WTC11 (cell line): ENCODE results near the gene RPTOR.

ENCODE experiments used
- CREM ChIP-seq: sonication (generic); formaldehyde crosslinking; IDR thresholded peaks from 2 replicates; pipeline ENCODE4 v1.8.1; 2022; ENCODE audit warnings: mild to moderate bottlenecking, missing genetic modification reagents, moderate library complexity
- ETV6 ChIP-seq: sonication (generic); formaldehyde crosslinking; IDR thresholded peaks from 2 replicates; pipeline ENCODE4 v1.8.1; 2022; ENCODE audit warnings: mild to moderate bottlenecking, missing genetic modification reagents
- FOXJ3 ChIP-seq: sonication (generic); formaldehyde crosslinking; IDR thresholded peaks from 2 replicates; pipeline ENCODE4 v1.9.0; 2021; ENCODE audit warnings: missing genetic modification reagents, mild to moderate bottlenecking, borderline replicate concordance
- SP1 ChIP-seq: sonication (generic); formaldehyde crosslinking; conservative IDR thresholded peaks from 2 replicates; pipeline ENCODE4 v1.8.1; 2022; ENCODE audit warnings: missing genetic modification reagents
- TCF7 ChIP-seq: sonication (generic); formaldehyde crosslinking; IDR thresholded peaks from 2 replicates; pipeline ENCODE4 v1.8.0; 2022; ENCODE audit warnings: mild to moderate bottlenecking, low read depth, missing genetic modification reagents, moderate library complexity
- TP53 ChIP-seq: sonication (generic); formaldehyde crosslinking; IDR thresholded peaks from 2 replicates; pipeline ENCODE4 v1.8.1; 2023; ENCODE audit warnings: mild to moderate bottlenecking, missing genetic modification reagents
- TF ChIP-seq, protein P1 (sequence below): fragments of 200-600 bp; IDR thresholded peaks from 2 replicates; pipeline ENCODE4 v1.8.0; 2022; ENCODE audit warnings: antibody characterized with exemption
- TF ChIP-seq, protein P2 (sequence below): sonication (generic); formaldehyde crosslinking; IDR thresholded peaks from 2 replicates; pipeline ENCODE4 v1.8.1; 2023; ENCODE audit warnings: mild to moderate bottlenecking, moderate library complexity, missing genetic modification reagents
- TF ChIP-seq, protein P3 (sequence below): fragments of 250-450 bp; sonication (Bioruptor Pico); conservative IDR thresholded peaks from 2 replicates; pipeline ENCODE4 v1.9.0; 2021; ENCODE audit warnings: mild to moderate bottlenecking
- TF ChIP-seq, protein P4 (sequence below): sonication (generic); formaldehyde crosslinking; IDR thresholded peaks from 2 replicates; pipeline ENCODE4 v1.8.1; 2022; ENCODE audit warnings: mild to moderate bottlenecking, missing genetic modification reagents, moderate library complexity, borderline replicate concordance
- TF ChIP-seq, protein P5 (sequence below): sonication (generic); formaldehyde crosslinking; IDR thresholded peaks from 2 replicates; pipeline ENCODE4 v1.8.1; 2023; ENCODE audit warnings: mild to moderate bottlenecking, missing genetic modification reagents
- TF ChIP-seq, protein P6 (sequence below): sonication (generic); formaldehyde crosslinking; IDR thresholded peaks from 2 replicates; pipeline ENCODE4 v1.8.1; 2022; ENCODE audit warnings: low read depth, missing genetic modification reagents, borderline replicate concordance

DNA sequence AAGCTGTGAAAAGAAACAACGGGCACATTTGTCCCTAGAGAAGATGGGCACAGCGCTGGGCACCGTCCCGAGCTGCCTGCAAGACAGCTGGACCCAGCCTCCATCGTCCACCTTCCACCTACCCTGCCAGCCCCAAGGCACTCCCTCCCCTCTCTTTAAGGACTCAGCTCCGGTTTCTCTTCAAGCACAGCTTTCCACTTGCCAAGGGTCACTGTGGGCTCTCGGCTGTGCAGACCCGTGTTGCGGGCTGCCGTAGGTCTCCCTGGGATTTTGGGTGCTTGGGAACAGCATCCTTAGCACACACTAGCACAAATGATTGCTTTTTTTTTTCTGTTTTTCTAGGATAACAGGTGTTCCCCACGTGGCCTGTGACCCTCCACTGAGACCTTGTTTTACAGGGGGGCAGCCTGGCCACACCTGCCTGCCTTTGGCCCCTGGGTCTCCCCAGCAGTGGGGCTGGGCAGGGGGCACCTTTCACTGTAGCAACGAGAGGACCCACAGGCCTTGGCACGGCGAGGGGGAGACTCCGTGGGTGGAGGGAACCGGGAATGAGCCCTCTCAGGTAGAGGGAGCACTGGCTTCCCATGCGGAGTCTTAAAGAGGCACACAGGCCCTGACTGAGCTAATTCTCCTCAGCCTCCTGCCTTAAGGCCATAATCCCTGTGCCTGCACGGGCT lies 448.4 kb downstream of the RPTOR start:
- TF ChIP-seq ETV6 (CRISPR knock-in tag) (no peak), TCF7 (CRISPR knock-in tag) (no peak), SP1 (CRISPR knock-in tag) (no peak), TP53 (CRISPR knock-in tag) (no peak), CREM (CRISPR knock-in tag) (no peak), FOXJ3 (CRISPR knock-in tag) (no peak)
- TF ChIP-seq, protein P1, sequence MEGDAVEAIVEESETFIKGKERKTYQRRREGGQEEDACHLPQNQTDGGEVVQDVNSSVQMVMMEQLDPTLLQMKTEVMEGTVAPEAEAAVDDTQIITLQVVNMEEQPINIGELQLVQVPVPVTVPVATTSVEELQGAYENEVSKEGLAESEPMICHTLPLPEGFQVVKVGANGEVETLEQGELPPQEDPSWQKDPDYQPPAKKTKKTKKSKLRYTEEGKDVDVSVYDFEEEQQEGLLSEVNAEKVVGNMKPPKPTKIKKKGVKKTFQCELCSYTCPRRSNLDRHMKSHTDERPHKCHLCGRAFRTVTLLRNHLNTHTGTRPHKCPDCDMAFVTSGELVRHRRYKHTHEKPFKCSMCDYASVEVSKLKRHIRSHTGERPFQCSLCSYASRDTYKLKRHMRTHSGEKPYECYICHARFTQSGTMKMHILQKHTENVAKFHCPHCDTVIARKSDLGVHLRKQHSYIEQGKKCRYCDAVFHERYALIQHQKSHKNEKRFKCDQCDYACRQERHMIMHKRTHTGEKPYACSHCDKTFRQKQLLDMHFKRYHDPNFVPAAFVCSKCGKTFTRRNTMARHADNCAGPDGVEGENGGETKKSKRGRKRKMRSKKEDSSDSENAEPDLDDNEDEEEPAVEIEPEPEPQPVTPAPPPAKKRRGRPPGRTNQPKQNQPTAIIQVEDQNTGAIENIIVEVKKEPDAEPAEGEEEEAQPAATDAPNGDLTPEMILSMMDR: no peak
- TF ChIP-seq, protein P2, sequence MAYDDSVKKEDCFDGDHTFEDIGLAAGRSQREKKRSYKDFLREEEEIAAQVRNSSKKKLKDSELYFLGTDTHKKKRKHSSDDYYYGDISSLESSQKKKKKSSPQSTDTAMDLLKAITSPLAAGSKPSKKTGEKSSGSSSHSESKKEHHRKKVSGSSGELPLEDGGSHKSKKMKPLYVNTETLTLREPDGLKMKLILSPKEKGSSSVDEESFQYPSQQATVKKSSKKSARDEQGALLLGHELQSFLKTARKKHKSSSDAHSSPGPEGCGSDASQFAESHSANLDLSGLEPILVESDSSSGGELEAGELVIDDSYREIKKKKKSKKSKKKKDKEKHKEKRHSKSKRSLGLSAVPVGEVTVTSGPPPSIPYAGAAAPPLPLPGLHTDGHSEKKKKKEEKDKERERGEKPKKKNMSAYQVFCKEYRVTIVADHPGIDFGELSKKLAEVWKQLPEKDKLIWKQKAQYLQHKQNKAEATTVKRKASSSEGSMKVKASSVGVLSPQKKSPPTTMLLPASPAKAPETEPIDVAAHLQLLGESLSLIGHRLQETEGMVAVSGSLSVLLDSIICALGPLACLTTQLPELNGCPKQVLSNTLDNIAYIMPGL: no peak
- TF ChIP-seq, protein P3, sequence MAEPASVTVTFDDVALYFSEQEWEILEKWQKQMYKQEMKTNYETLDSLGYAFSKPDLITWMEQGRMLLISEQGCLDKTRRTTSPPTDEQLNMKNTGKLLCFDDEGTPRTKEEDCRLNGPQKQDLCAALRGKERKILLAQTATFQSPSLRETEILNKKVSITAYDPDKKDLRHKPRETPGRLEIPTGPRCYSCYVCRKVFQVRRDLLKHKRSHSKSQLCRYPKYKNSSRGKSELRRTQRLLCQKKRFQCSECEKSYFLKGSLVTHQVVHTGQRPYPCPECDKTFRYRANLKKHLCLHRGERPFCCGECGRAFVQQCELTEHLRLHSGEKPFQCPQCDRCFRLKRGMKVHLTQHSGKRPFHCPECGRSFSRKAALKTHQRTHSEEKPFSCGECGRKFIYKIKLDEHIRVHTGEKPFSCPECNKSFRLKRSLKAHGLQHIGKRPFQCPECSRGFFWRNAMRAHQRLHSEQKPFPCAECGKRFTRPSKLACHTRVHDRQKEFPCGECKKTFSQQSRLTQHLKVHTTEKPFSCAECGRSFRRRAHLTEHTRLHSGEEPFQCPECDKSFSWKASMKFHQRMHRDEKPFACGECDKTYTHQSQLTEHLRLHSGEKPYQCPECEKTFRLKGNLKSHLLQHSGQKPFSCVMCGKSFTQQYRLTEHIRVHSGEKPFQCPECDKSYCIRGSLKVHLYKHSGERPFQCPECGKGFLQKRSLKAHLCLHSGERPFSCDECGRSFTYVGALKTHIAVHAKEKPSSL (CRISPR knock-in tag): no peak
- TF ChIP-seq, protein P4, sequence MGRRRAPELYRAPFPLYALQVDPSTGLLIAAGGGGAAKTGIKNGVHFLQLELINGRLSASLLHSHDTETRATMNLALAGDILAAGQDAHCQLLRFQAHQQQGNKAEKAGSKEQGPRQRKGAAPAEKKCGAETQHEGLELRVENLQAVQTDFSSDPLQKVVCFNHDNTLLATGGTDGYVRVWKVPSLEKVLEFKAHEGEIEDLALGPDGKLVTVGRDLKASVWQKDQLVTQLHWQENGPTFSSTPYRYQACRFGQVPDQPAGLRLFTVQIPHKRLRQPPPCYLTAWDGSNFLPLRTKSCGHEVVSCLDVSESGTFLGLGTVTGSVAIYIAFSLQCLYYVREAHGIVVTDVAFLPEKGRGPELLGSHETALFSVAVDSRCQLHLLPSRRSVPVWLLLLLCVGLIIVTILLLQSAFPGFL (CRISPR knock-in tag): no peak
- TF ChIP-seq, protein P5, sequence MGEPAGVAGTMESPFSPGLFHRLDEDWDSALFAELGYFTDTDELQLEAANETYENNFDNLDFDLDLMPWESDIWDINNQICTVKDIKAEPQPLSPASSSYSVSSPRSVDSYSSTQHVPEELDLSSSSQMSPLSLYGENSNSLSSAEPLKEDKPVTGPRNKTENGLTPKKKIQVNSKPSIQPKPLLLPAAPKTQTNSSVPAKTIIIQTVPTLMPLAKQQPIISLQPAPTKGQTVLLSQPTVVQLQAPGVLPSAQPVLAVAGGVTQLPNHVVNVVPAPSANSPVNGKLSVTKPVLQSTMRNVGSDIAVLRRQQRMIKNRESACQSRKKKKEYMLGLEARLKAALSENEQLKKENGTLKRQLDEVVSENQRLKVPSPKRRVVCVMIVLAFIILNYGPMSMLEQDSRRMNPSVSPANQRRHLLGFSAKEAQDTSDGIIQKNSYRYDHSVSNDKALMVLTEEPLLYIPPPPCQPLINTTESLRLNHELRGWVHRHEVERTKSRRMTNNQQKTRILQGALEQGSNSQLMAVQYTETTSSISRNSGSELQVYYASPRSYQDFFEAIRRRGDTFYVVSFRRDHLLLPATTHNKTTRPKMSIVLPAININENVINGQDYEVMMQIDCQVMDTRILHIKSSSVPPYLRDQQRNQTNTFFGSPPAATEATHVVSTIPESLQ (CRISPR knock-in tag): no peak
- TF ChIP-seq, protein P6, sequence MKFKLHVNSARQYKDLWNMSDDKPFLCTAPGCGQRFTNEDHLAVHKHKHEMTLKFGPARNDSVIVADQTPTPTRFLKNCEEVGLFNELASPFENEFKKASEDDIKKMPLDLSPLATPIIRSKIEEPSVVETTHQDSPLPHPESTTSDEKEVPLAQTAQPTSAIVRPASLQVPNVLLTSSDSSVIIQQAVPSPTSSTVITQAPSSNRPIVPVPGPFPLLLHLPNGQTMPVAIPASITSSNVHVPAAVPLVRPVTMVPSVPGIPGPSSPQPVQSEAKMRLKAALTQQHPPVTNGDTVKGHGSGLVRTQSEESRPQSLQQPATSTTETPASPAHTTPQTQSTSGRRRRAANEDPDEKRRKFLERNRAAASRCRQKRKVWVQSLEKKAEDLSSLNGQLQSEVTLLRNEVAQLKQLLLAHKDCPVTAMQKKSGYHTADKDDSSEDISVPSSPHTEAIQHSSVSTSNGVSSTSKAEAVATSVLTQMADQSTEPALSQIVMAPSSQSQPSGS (CRISPR knock-in tag): no peak
